Stimulated activated CD8-positive, alpha-beta memory T cell treated with anti-CD3 and anti-CD28 coated beads, Interleukin-4, amount 100 ng/mL, for 1 hour (primary cell): ENCODE results near the gene DNAAF2.
"Not testable (repeated sequence)": the region's sequence is repeated elsewhere in the genome, so short reads cannot be mapped to it uniquely, and the experiment has no call there.

Experiments used
- DNase-seq, 2 donors: peaks; one replicate each; pipeline ENCODE4 v3.0.0-alpha.2; 2020; ENCODE audit warnings: low read depth in 2 of 2, low spot score in 1 of 2

Gene DNAAF2

DNA sequence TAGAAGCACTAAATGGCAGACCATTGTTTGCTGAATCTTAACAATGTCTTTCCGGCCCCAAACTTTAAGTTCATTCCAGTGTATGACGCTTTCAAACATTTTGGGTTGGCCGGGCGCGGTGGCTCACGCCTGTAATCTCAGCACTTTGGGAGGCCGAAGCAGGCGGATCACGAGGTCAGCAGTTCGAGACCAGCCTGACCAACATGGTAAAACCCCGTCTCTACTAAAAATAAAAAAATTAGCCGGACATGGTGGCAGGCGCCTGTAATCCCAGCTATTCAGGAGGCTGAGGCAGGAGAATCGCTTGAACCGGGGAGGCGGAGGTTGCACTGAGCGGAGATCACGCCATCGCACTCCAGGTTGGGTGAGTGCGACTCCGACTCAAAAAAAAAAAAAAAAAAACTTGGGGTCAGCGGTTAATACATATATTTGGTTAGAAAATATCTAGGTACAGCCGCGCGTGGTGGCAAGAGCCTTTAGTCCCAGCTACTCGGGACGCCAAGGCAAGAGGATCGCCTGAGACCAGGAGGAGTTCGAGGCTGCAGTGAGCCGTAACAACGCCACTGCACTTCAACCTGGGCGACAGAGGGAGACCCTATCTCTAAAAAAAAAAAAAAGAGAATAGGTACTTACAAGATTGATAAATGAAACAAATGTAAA, 49.9 kb downstream of the DNAAF2 start:
- not testable (repeated sequence) for DNase-seq

DNA sequence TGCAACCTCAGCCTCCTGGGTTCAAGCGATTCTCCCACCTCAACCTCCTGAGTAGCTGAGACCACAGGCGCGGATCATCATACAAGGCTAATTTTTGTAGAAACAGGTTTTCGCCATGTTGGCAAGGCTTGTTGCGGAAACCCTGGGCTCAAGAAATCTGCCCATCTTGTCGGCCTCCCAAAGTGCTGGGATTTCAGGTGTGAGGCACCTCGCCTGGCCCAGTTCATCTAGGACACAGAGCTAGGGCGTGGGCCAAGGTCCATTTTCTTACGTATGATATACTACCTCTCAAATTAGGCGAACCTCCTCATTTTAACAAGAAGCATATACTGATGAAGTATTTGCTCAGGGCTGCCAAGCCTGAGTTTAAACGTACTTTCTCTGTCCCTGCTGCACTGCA, 51.0 kb downstream of the DNAAF2 start:
- no peak for DNase-seq

DNA sequence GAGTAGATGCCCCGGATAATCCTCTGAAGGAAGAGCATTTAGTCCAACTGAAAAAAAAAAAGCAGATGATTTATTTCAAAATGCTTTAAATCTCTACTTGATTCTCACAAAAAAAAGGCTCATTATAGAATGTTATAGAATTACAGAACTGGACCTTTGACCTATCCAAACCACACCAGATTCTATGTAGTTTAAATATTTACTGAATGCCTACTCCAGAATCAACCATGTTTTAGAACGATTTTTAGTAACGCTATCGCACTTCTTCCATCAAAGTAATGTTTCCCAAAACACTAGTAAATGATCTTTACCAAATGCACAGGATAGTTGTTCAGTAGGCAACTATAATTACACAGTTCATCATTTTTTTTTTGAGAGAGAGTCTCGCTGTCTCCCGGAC, 51.4 kb downstream of the DNAAF2 start:
- no peak for DNase-seq

DNA sequence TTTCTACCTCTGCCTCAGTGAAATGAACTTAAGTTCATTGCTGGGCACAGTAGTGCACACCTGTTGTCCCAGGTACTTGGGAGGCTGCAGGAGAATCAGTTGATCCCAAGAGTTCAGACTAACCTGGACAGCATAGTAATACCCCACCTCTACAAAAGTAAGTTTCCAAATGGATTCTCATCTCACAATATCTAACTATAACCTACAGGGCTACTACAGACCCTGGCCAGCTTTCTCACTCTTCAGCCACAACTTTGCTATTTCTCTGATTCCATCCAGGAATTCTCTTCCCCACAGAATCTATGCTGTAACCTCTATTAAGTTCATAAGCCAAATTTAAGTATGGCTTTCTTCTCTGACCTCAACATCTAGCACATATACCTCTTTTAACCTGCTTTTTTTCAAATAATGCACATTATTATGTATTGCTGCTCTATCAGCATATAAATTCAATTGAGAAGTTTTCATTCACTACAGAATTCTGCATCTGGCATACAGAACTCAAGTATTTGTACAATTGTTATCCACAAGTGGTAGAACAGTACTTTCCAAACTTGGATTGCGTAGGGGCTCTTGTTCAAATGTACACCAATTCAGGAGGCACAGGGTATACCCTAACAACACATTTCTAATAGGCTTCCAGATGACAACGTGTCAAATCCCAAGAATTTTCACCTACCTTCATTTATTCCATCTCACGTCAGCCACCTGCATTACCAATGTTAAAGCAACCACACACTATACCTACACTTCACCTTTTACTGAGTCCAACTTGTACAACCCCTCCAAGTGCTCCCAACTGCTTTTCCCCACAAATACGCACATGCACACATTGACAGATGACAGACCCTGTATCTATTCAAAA, 52.7 kb downstream of the DNAAF2 start:
- no peak for DNase-seq

DNA sequence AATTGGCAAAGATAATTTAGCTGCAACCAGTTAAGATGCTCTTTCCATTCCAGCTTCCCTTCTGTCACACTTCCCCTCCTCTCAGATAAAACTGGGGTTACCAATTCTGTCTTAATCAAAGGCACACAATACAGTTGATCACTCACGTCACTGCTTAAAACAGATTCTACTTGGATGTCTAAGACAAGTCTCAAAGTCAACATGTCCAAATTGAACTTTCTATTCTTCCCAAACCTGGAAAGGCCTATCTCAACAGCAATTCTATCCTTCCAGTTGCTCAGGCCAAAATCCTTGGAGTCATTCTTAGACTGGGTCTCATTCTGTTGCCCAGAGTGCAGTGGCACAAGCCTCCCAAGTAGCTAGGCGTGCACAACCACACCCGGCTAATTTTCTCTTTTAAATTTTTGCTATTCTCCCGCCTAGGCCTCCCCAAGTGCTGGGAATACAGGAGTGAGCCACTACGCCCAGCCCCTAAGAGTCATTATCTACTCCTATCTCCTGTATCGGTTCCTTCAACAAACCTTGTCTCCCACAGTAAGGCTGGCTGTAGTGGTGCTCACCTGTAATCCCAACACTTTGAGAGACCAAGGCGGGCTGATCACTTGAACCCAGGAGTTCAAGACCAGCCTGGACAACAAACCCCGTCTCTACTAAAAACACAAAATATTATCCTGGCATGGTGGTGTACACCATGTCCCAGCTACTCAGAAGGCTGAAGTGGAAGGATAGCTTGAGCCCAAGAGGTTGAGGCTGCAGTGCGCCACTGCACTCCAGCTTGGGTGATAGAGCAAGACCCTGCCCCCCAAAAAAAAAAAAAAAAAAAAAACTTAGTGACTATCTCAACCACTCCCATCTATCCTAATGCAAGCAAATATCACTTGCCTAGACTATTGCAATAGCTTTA, 53.6 kb downstream of the DNAAF2 start:
- no peak for DNase-seq

DNA sequence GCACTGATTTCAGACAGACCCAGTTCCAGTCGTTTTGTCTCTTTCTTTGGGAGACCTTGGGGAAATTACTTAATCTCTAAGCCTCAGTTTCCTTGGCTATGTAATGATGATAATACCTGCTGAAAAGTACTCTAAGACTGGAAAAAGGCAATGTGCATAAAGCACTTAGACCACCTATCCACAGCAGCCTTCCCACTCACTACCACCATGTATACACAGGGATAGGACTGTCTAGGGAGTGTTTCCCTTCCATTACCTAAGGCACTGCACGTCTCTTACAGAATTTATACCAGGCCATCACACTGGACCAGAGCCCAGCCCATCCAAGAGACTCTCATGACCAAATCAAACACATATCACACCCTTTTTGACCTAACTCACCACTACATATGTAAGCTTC, 55.2 kb downstream of the DNAAF2 start:
- DNase-seq: no peak

DNA sequence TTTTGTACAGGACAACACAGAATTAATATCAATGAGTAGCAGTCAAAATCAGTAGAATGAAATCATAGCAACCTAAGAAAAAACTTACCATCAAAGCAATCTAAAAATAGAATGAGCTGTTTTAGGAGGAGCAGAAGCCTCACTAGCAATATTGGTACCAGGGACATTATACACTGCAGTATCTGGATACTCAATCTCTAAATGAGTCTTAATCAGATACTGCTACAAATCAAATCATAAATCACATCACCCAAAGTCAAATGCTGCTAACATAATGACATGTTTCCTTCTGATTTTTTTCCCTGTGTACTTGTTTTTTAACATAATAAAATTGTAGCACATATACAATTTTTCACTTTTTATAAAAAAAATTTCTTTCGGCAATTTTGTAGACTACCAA, 56.9 kb downstream of the DNAAF2 start:
- DNase-seq: no peak
